NAMALWA (cell line): ENCODE measurements around the gene CHST14.

Experiments
- DNase-seq: peaks from one replicate; pipeline ENCODE4 v3.0.0-alpha.2; 2015; ENCODE audit warnings: low spot score

CHST14 gene

GRCh38 chr15:40463279-40463678, 7.5 kb upstream of the CHST14 start:
- DNase-seq, result no peak

- DNase-seq, result no peak
Observed at GRCh38 chr15:40463886-40464545, 6.8 kb upstream of the CHST14 start.

- no peak for DNase-seq
Observed at GRCh38 chr15:40464595-40465185, 6.1 kb upstream of the CHST14 start.

- DNase-seq, result no peak
Observed at GRCh38 chr15:40465939-40466338, 4.8 kb upstream of the CHST14 start.

GRCh38 chr15:40466426-40467260, 4.1 kb upstream of the CHST14 start:
- no peak for DNase-seq

GRCh38 chr15:40467261-40467615, 3.5 kb upstream of the CHST14 start:
- DNase-seq, result no peak

GRCh38 chr15:40468898-40469331, 1.9 kb upstream of the CHST14 start:
- peak; percentile 23 for DNase-seq

GRCh38 chr15:40469776-40470390, 901 bp upstream of the CHST14 start:
- no peak for DNase-seq

GRCh38 chr15:40471105-40471807, 472 bp downstream of the CHST14 start:
- DNase-seq, result no peak

GRCh38 chr15:40471808-40472150, 995 bp downstream of the CHST14 start:
- DNase-seq, result peak; percentile 52

- no peak for DNase-seq
Observed at GRCh38 chr15:40472171-40472727, 1.5 kb downstream of the CHST14 start.

GRCh38 chr15:40474581-40474980, 3.8 kb downstream of the CHST14 start:
- DNase-seq, result no peak

- DNase-seq, result no peak
Observed at GRCh38 chr15:40477642-40478327, 7.0 kb downstream of the CHST14 start.

GRCh38 chr15:40479024-40479423, 8.2 kb downstream of the CHST14 start:
- no peak for DNase-seq

- no peak for DNase-seq
Observed at GRCh38 chr15:40481341-40482074, 10.7 kb downstream of the CHST14 start.

- no peak for DNase-seq
Observed at GRCh38 chr15:40483919-40484318, 13.1 kb downstream of the CHST14 start.

- no peak for DNase-seq
Observed at GRCh38 chr15:40486066-40486770, 15.4 kb downstream of the CHST14 start.

GRCh38 chr15:40487816-40488682, 17.3 kb downstream of the CHST14 start:
- no peak for DNase-seq
